OCI-LY3 (cell line): ENCODE results near the gene SH3BP2.

Experiments
- EZH2phosphoT487 ChIP-seq: fragments of 200-600 bp; shearing (Covaris generic); IDR thresholded peaks from 2 replicates; pipeline ENCODE4 v1.6.1; 2018; ENCODE audit warnings: antibody characterized with exemption, mixed run types, low read depth
- TF ChIP-seq, protein P1 (sequence below): fragments of 200-600, 300-600 bp; sonication (generic); IDR thresholded peaks from 2 replicates; pipeline ENCODE4 v1.5.1; 2014; ENCODE audit warnings: antibody characterized with exemption, low read length, low read depth

DNA sequence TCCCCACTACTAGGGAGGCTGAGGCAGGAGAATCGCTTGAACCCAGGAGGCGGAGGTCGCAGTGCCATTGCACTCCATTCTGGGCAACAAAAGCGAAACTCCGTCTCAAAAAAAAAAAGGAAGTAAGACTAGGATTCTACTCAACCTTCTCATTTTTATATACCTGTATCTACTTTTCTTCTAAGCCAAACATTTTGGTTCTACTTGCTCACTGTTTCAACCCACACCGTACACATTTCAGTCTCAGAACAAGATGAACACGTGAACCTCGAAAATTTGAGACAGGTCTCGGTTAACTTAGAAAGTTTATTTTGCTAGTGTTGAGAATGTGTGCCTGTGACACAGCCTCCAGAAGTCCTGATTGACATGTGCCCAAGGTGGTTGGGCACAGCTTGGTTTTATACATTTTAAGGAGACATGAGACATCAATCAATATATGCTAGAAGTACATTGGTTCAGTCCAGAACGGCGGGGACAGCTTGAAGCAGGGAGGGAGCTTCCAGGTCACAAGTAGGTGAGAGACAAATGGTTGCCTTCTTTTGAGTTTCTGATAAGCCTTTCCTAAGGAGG lies 54.5 kb downstream of the SH3BP2 start:
- no peak for TF ChIP-seq EZH2phosphoT487
- TF ChIP-seq, protein P1, sequence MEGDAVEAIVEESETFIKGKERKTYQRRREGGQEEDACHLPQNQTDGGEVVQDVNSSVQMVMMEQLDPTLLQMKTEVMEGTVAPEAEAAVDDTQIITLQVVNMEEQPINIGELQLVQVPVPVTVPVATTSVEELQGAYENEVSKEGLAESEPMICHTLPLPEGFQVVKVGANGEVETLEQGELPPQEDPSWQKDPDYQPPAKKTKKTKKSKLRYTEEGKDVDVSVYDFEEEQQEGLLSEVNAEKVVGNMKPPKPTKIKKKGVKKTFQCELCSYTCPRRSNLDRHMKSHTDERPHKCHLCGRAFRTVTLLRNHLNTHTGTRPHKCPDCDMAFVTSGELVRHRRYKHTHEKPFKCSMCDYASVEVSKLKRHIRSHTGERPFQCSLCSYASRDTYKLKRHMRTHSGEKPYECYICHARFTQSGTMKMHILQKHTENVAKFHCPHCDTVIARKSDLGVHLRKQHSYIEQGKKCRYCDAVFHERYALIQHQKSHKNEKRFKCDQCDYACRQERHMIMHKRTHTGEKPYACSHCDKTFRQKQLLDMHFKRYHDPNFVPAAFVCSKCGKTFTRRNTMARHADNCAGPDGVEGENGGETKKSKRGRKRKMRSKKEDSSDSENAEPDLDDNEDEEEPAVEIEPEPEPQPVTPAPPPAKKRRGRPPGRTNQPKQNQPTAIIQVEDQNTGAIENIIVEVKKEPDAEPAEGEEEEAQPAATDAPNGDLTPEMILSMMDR, result no peak
